ENCODE data around the gene ADAM17. TPM values are rescaled to one million over a fixed set of nuclear protein-coding genes. Genes with fewer than 3 reads are reported as not detected.
A peak's percentile ranks its signal among the peaks of the same experiment; 100 is the strongest.

Gene ADAM17
- total and polyA plus RNA-seq, 10 of the 15 experiments (the other 5 are each of a cell fraction or from before 2014, with no cell fraction given) = 2.3 to 18.5 (median 13.4) TPM

DNA sequence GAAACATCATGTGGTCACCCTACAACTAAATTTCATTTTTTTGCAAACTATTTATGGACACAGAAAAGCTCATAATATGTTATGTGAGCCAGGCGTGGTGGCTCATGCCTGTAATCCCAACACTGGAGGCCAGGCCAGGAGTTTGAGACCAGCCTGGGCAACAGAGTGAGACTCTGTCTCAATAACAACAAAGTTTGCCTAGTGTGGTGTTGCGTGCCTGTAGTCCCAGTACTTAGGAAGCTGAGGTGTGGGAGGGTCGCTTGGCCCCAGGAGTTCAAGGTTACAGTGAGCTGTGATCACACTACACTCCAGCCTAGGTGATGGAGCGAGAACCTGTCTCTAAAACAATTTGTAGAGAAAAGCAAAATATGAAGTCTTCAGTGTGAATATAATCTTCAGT, 75.5 kb downstream of the ADAM17 start:
- in situ Hi-C loops (cut with MboI) (no loop called here), intact Hi-C loops (cut with micrococcal nuclease; ENCODE audit: unreplicated experiment) (no loop called here)
- Histone ChIP-seq H3K4me2 (ENCODE audit: control insufficient read depth, insufficient read depth) (peak overlapping the region; percentile 22; the same call in 1 of the 2 replicates), H4K20me1 (ENCODE audit: control insufficient read depth, insufficient read depth) (no peaks in the 10 kb centered on the region), H3K36me3 (ENCODE audit: control insufficient read depth in 2 of 2, insufficient read depth in 2 of 2, low read length in 1 of 2) (peaks cover 14 to 52% of the 10 kb centered on the region in 2 experiments), H3K4me3 (no peak overlapping the region), H3K9ac (ENCODE audit: control insufficient read depth, insufficient read depth, low read length) (no peak overlapping the region), H3K9me3 (replicated peaks; ENCODE audit: control insufficient read depth, insufficient read depth, low read length) (no peaks in the 10 kb centered on the region; the same call in 1 of the 3 replicates), H3K79me2 (ENCODE audit: control insufficient read depth, insufficient read depth, low read length) (peaks cover 17% of the 10 kb centered on the region), H3K4me1 (ENCODE audit: control insufficient read depth, insufficient read depth, low read length) (peaks cover 14% of the 10 kb centered on the region; the same call in 1 of the 2 replicates), H3K27ac (ENCODE audit: control insufficient read depth, insufficient read depth) (no peak overlapping the region), H3K27me3 (replicated peaks in 1 of 2; ENCODE audit: control insufficient read depth in 2 of 2, insufficient read depth in 2 of 2, low read length in 1 of 2) (no peaks in the 10 kb centered on the region), H2AFZ (ENCODE audit: control insufficient read depth, low read depth, low read length) (no peak overlapping the region)
- CTCF ChIA-PET = interaction anchor here (1.1 kb wide), 1 partner anchor 10 kb away, joined by 3 read pairs; no protein-coding TSS in a partner anchor
- no TSS peak for BruUV-seq (replicated peaks)
- SMC1A ChIA-PET (ENCODE audit: uncharacterized antibody, unreplicated experiment) = interaction anchor here (0.5 to 1.0 kb wide), 3 partner anchors 32 to 59 kb away, joined by 3 to 4 read pairs (median 3); no protein-coding TSS in a partner anchor
- DNase-seq (ENCODE audit: low read depth, low spot score) (no peak), ATAC-seq (no peak), FAIRE-seq (no peak)
- POLR2A ChIA-PET = no interaction called here
- RAD21 ChIA-PET (ENCODE audit: unreplicated experiment) = no interaction called here
- WGBS (ENCODE audit: insufficient coverage, insufficient replicate concordance, low lambda C conversion rate, missing lambda C conversion rate) = 94% methylated on average over 4 of the region's 4 CpGs
- TF ChIP-seq ZNF274 (IDR thresholded peaks at IDR 0.05; ENCODE audit: insufficient read depth, insufficient read length) (no peak), SREBF2 (IDR thresholded peaks at IDR 0.05; ENCODE audit: low read length) (no peak), MEF2A (IDR thresholded peaks at IDR 0.05; ENCODE audit: insufficient read depth, low read depth, low read length) (0 out of 2 replicates have a peak, but pooled peaks have one; percentile 47)

DNA sequence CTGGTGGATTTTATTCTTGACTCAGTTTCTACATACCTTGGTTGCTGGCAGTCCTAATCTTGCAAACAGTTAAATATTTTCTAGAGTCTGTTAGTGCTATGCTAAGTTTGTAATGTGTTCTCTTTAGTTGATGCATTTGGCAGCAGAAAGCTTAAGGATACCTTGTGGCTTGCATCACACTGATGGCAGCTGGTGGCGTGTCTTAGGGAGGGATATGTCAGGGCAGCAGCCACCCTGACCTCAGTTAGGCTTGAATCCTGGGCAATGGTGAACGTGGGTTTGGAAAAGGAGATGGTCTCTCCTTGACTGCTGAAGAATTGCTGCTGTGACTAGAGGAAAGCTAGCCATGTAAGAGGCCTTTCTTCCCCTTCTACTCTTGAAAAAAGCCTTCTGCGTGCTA, 77.1 kb downstream of the ADAM17 start:
- Histone ChIP-seq H2AFZ (ENCODE audit: control insufficient read depth, low read depth, low read length) (no peak overlapping the region), H3K79me2 (ENCODE audit: control insufficient read depth, insufficient read depth, low read length) (peaks cover 23% of the 10 kb centered on the region), H3K27ac (ENCODE audit: control insufficient read depth, insufficient read depth) (no peak overlapping the region), H4K20me1 (ENCODE audit: control insufficient read depth, insufficient read depth) (no peaks in the 10 kb centered on the region), H3K4me3 (no peak overlapping the region), H3K4me2 (ENCODE audit: control insufficient read depth, insufficient read depth) (no peak overlapping the region), H3K4me1 (ENCODE audit: control insufficient read depth, insufficient read depth, low read length) (peaks cover 18% of the 10 kb centered on the region; the same call in 1 of the 2 replicates), H3K27me3 (replicated peaks in 1 of 2; ENCODE audit: control insufficient read depth in 2 of 2, insufficient read depth in 2 of 2, low read length in 1 of 2) (no peaks in the 10 kb centered on the region), H3K36me3 (ENCODE audit: control insufficient read depth in 2 of 2, insufficient read depth in 2 of 2, low read length in 1 of 2) (peaks cover 5 to 36% of the 10 kb centered on the region in 2 experiments), H3K9me3 (replicated peaks; ENCODE audit: control insufficient read depth, insufficient read depth, low read length) (no peaks in the 10 kb centered on the region; the same call in 1 of the 3 replicates), H3K9ac (ENCODE audit: control insufficient read depth, insufficient read depth, low read length) (no peak overlapping the region)
- in situ Hi-C loops (cut with MboI) = no loop called here
- BruUV-seq (replicated peaks) = no TSS peak
- ChIA-PET SMC1A (ENCODE audit: uncharacterized antibody, unreplicated experiment) (interaction anchor here (1.0 kb wide), 1 partner anchor 81 kb away, joined by 3 read pairs; no protein-coding TSS in a partner anchor), RAD21 (ENCODE audit: unreplicated experiment) (no interaction called here), POLR2A (interaction anchor here (1.3 kb wide), 1 partner anchor 78 kb away, joined by 5 read pairs; no protein-coding TSS in a partner anchor), CTCF (interaction anchor here (0.6 to 1.2 kb wide), 2 partner anchors 58 to 77 kb away, joined by 3 to 5 read pairs; partner anchors contain the start of gene ADAM17)
- intact Hi-C loops (cut with micrococcal nuclease; ENCODE audit: unreplicated experiment) = no loop called here
- no peak for ATAC-seq
- FAIRE-seq = no peak
- TF ChIP-seq CHD4 (IDR thresholded peaks at IDR 0.05) (no peak), ATF7 (IDR thresholded peaks at IDR 0.05; ENCODE audit: low read depth) (no peak), ESRRA (IDR thresholded peaks at IDR 0.05; ENCODE audit: low read length) (no peak), BACH1 (IDR thresholded peaks at IDR 0.05; ENCODE audit: borderline replicate concordance) (no peak)
- DNase-seq (ENCODE audit: low read depth, low spot score) = no peak
- WGBS (ENCODE audit: insufficient coverage, insufficient replicate concordance, low lambda C conversion rate, missing lambda C conversion rate) = 100% methylated on average over 3 of the region's 3 CpGs

Data from GM12878 (cell line).